Measurements from ENCODE around the gene IRF7.

DNA sequence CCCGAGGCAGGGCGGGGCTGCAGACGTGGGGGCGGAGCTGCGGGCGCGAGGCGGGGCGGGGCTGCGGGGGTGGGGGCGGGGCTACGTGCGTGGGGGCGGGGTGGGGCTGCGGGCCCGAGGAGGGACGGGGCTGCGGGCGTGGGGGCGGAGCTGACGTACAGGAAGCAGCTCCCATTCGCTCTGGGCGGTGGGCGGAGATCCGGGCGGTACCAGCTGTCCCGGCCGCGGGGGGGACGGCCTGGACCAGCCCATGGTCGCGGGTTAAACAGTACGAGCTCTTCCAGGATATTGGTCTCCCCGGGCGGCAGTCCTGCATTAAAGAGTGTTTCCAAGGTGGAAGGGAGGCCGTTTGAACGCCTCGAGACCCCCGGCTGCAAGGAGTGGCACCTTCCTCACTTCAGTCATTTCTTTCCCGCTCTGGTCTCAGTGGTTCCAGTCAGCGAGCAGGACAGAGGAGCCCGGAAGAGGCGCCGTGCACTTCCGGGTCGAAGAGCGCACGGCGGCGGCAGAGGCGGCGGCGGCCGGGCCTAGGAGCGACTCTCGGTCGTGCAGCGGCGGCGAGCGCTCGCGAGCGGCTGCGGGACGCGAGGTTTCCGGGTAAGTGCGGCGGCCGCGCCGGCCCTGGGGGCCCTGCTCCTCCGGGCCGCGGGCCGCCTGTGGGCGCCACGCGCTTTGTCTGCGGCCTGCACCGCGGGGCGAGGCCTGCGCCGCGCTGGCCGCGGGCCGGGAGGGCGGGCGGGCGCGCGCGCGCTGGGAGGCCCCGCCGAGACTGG lies 39.6 kb downstream of the IRF7 start, which contains the start of gene PHRF1:
- TF ChIP-seq POLR2A (IDR thresholded peaks at IDR 0.05) (peak in 1 of 2 donors; percentile 65), CTCF (IDR thresholded peaks at IDR 0.05) (no peak)

Data from vagina (tissue), 2 donors.